GM15510 (cell line): ENCODE results near the gene TPX2.

Experiments
- POLR2A ChIP-seq: IDR thresholded peaks from 3 replicates; pipeline ENCODE4 v1.6.1; 2011; ENCODE audit warnings: borderline replicate concordance; ENCODE audit not compliant: insufficient read length; ENCODE audit errors: extremely low read depth

The TPX2 gene

GRCh38 chr20:31760519-31761240 is 21.6 kb downstream of the TPX2 start:
- no peak for TF ChIP-seq POLR2A

DNA sequence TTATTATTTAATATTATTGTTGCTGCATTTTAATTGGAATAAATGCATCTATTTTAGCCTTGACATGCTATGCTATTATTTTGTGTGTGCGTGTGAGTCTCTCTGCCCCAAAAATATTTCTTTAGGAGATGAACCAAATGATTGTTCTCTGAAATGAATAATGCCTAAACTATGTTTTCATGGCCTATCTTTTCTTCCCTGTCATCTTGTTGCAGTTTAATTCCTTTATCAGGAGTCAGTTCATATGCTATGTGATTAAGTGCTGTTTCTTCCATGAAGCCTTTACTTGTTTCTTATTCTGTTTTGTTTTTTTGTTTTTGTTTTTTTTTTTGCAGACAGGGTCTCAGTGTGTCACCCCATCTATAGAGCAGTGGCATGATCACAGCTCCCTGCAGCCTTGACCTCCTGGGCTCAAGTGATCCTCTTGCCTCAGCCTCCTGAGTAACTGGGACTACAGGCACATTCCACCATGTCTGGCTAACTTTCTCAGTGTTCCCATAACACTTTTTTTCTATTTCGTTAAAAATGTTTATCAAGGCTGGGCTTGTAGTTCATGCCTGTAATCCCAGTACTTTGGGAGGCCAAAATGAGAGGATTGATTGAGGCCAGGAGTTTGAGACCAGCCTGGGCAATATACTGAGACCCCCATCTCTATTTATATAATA is 25.7 kb downstream of the TPX2 start:
- no peak for TF ChIP-seq POLR2A

DNA sequence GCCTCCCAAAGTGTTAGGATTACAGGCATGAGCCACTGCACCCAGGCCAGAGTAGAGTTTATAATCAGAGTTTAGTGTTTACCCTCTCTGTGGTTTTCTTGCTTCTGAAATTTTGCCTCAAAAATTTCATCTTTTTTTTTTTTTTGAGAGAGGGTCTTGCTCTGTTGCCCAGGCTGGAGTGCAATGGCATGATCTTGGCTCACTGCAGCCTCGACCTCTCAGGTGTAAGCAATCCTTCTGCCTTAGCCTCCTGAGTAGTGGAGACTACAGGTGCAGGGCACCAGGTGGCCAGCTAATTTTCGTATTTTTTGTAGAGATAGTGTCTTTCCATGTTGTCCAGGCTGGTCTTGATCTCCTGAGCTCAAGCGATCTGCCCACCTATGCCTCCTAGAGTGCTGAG is 28.7 kb downstream of the TPX2 start:
- TF ChIP-seq POLR2A: no peak

- no peak for TF ChIP-seq POLR2A
These were observed 30.6 kb downstream of the TPX2 start for GRCh38 chr20:31769681-31770080.

- no peak for TF ChIP-seq POLR2A
These were observed 31.2 kb downstream of the TPX2 start for GRCh38 chr20:31770243-31770642.

DNA sequence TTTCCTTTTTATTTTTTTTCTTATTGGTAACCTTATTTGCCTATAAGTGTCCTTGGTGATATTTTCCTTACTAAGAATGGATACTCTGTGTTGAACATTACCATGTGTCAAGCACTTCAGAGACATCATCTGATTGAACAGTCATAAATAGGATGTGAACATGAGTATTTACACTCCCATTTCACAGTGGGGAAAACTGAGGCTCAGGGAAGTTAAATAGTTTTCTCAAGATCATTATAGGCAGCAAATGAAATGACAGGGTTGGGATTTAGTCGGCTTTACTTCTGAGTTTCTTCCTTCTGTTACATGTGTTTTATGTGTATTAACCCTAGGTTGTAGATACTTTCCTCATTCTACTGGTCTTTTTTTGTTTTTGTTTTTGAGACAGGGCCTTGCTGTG is 35.3 kb downstream of the TPX2 start:
- no peak for TF ChIP-seq POLR2A

GRCh38 chr20:31780839-31781238 is 41.7 kb downstream of the TPX2 start:
- TF ChIP-seq POLR2A: no peak

DNA sequence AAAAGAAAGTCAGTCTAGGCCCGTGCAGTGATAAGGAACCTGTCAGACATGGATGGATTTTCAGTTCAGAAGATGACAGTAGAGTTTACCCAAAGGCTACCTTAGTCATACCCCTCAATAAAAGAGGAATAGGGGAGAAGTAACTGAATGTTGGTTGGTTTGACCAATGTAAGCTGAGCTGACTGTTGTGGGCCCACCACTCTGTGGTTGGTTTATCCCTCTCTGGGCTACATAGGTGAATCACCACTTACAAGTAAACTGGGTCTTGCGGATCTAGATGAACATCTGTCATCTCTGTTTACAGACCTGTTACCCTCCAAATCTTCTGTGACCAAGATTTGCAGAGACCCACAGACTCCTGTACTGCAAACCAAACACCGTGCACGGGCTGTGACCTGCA is 42.9 kb downstream of the TPX2 start:
- no peak for TF ChIP-seq POLR2A

- TF ChIP-seq POLR2A: no peak
These were observed 45.4 kb downstream of the TPX2 start for GRCh38 chr20:31784354-31785044.

- TF ChIP-seq POLR2A: no peak
These were observed 46.0 kb downstream of the TPX2 start for GRCh38 chr20:31785089-31785488.

- no peak for TF ChIP-seq POLR2A
These were observed 49.5 kb downstream of the TPX2 start for GRCh38 chr20:31788578-31788977.

DNA sequence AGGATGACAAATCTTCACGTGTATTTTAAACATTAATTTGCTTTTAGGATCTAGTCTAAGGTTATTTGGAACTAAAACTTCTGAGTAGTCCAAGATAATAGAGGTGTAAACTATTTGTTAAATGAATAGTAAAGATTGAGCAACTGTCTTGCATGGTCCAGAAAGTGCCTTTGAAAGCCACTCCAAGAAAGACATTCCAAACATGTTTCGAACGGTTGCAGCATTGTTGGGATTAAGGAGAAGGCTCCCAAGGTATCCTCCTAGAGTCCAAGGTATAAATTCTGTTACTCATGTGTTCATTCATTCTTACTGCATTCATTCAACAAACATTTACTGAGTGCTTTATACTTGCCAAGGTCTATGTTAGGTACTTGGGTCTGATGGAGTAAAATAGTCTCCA is 51.3 kb downstream of the TPX2 start:
- no peak for TF ChIP-seq POLR2A

- TF ChIP-seq POLR2A: no peak
These were observed 58.3 kb downstream of the TPX2 start for GRCh38 chr20:31797364-31797763.

- TF ChIP-seq POLR2A: no peak
These were observed 62.4 kb downstream of the TPX2 start for GRCh38 chr20:31801508-31801907.

- no peak for TF ChIP-seq POLR2A
These were observed 64.6 kb downstream of the TPX2 start for GRCh38 chr20:31803552-31804291.
